Effector memory CD8-positive, alpha-beta T cell (primary cell): ENCODE data around the gene DSTYK.

ENCODE experiments used
- ATAC-seq: fragments of 150-1000 bp; cut with Tn5 transposase; replicated peaks from 2 replicates; pipeline ENCODE4 v1.10.0; 2021; ENCODE audit warnings: mild to moderate bottlenecking, moderate library complexity
- DNase-seq, 3 experiments: peaks; one replicate each; pipeline ENCODE4 v3.0.0; 2021
- H3K27ac Mint-ChIP-seq, 2 donors: one replicate each; pipeline ENCODE4 v1.8.0; 2022; ENCODE audit warnings: mild to moderate bottlenecking in 2 of 2, mixed read lengths in 2 of 2, moderate library complexity in 2 of 2
- H3K27me3 Mint-ChIP-seq, 2 donors: one replicate each; pipeline ENCODE4 v1.8.0; 2022; ENCODE audit warnings: mixed read lengths in 2 of 2
- H3K36me3 Mint-ChIP-seq: one replicate; pipeline ENCODE4 v1.8.0; 2022; ENCODE audit warnings: mild to moderate bottlenecking, moderate library complexity, mixed read lengths; ENCODE audit not compliant: insufficient read depth
- H3K4me1 Mint-ChIP-seq, 2 donors: one replicate each; pipeline ENCODE4 v1.8.0; 2022; ENCODE audit warnings: low read depth in 2 of 2, mixed read lengths in 2 of 2
- H3K4me3 Mint-ChIP-seq, 2 donors: one replicate each; pipeline ENCODE4 v1.8.0; 2022; ENCODE audit warnings: mild to moderate bottlenecking in 2 of 2, mixed read lengths in 2 of 2, moderate library complexity in 2 of 2
- H3K9me3 Mint-ChIP-seq, 2 donors: one replicate each; pipeline ENCODE4 v1.8.0; 2022; ENCODE audit warnings: mixed read lengths in 2 of 2

Gene DSTYK

DNA sequence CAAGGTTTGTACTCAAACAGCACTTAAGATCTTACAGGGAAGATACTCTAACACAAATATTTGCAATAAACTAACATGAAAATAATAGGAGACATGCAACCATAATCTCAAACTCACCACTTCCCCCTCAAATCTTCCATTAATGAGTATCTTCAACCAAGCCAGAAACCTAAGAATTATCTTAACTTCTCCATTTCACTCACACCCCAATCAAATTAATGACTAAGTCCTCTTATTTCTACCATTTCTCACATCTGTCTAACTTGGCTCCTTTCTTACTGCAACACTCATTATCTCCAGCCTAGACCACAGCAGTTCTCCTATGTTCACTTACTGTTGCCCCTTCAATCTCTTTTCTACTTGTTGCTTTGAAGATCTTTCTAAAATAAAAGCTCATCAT, 100.1 kb downstream of the DSTYK start:
- H3K9me3 Mint-ChIP-seq: no peaks in the 10 kb centered on the region
- H3K4me3 Mint-ChIP-seq: no peak overlapping the region
- peak overlapping the region in 1 of 2 donors; percentile 1 for H3K27ac Mint-ChIP-seq
- H3K27me3 Mint-ChIP-seq: no peaks in the 10 kb centered on the region
- DNase-seq (no peak), ATAC-seq (no peak)
- peaks cover 39% of the 10 kb centered on the region for H3K36me3 Mint-ChIP-seq
- peaks cover 7 to 24% of the 10 kb centered on the region in 2 donors for H3K4me1 Mint-ChIP-seq

DNA sequence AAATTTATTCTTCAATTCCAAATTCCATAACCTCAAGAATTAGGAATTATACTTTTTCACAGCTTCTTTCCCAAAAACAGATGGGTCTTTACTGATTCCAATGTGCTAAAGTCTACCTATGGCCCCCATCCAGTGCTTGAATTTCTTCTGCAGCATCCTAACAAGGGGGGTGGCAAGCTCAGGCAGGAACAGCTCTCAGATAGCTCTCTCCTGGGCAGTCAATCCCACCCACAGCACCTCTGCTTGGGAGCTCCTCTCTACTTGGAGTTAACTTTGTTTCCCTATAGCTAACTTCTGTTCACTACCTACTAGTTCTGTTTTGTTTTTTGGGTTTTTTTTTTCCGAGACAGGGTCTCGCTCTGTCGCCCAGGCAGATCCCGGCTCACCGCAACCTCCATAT, 101.8 kb downstream of the DSTYK start:
- H3K27me3 Mint-ChIP-seq: no peaks in the 10 kb centered on the region
- no peak overlapping the region for H3K27ac Mint-ChIP-seq
- ATAC-seq: no peak
- H3K4me1 Mint-ChIP-seq: peaks cover 9 to 22% of the 10 kb centered on the region in 2 donors
- H3K4me3 Mint-ChIP-seq: no peak overlapping the region
- no peaks in the 10 kb centered on the region for H3K9me3 Mint-ChIP-seq
- H3K36me3 Mint-ChIP-seq: peaks cover 46% of the 10 kb centered on the region
- DNase-seq: no peak

DNA sequence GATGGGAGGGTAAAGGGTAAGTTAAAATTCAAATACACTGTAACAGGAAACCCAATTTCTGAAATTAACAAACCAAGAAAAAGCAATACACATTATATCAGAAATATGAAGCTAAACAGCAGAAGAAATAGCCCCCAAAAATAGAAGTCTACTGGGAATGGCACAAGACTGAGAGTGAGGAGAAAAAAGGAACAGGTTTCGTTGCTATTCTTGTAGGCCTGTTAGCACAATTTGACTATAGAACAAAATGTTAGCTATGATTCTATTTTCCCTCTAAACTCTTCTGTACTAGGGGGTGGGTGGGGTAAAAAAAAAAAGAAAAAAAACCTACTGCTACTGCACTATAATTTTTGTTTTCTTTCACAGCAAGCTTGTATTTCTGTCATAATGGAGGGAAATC, 102.2 kb downstream of the DSTYK start:
- DNase-seq: no peak
- H3K27ac Mint-ChIP-seq: no peak overlapping the region
- H3K4me1 Mint-ChIP-seq: peaks cover 9 to 22% of the 10 kb centered on the region in 2 donors
- no peaks in the 10 kb centered on the region for H3K27me3 Mint-ChIP-seq
- H3K36me3 Mint-ChIP-seq: peaks cover 46% of the 10 kb centered on the region
- ATAC-seq: no peak
- H3K4me3 Mint-ChIP-seq: no peak overlapping the region
- no peaks in the 10 kb centered on the region for H3K9me3 Mint-ChIP-seq

DNA sequence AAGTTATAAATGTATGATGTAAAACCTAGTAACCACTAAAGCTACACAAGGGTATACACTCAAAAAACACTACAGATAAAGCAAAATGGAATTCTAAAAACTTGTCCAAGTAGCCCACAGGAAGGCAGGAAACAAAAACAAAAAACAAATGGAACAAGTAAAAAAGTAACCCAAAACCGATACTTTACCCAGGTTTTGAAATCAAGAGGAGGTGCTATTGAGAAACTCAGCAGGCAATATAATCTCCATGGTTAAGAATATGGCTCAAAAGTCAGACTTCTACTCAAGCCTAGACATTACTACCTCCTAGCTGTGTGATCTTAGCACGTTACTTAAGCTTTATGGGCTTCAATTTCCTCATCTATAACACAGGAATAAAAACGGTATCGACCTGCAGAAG, 103.0 kb downstream of the DSTYK start:
- Mint-ChIP-seq H3K27ac (no peak overlapping the region), H3K36me3 (peaks cover 50% of the 10 kb centered on the region), H3K27me3 (no peaks in the 10 kb centered on the region), H3K4me1 (peaks cover 9 to 22% of the 10 kb centered on the region in 2 donors), H3K4me3 (no peak overlapping the region), H3K9me3 (no peaks in the 10 kb centered on the region)
- ATAC-seq (no peak), DNase-seq (no peak)

DNA sequence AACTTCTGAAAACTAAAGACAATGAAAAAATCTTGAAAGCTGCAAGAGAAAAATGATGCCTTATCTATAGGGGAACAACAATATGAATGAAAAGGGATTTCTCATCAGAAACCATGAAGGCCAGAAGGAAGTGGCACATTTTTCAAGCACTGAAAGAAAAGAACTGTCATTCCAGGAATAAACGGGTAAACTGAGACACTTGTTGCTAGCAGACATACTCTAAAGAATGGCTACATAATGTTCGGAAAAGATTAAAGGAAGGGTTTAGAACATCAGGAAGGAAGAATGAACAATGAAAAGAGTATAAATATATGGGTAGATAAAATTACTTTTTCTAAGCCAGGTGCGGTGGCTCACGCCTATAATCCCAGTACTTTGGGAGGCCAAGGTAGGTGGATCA, 104.2 kb downstream of the DSTYK start:
- peaks cover 56% of the 10 kb centered on the region for H3K36me3 Mint-ChIP-seq
- H3K4me1 Mint-ChIP-seq: peaks cover 9 to 19% of the 10 kb centered on the region in 2 donors
- ATAC-seq: no peak
- H3K27ac Mint-ChIP-seq: peak overlapping the region in 1 of 2 donors; percentile 41
- H3K4me3 Mint-ChIP-seq: no peak overlapping the region
- no peak for DNase-seq
- no peaks in the 10 kb centered on the region for H3K9me3 Mint-ChIP-seq
- no peaks in the 10 kb centered on the region for H3K27me3 Mint-ChIP-seq

DNA sequence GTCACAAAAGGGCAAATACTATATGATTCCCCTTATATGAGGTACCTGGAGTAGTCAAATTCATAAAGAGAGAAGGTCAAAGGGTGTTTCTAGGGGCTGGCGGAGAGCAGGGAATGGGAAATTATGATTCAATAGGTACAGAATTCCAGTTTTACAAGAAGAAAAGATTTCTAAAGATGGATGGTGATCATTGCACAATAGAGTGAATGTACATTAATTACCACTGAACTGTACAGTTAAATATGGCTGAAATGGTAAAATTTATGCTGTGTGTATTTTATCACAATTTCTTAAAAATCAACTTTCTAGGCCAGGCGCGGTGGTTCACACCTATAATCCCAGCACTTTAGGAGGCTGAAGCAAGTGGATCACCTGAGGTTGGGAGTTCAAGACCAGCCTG, 109.1 kb downstream of the DSTYK start:
- ATAC-seq (no peak), DNase-seq (no peak)
- Mint-ChIP-seq H3K36me3 (peaks cover 92% of the 10 kb centered on the region), H3K9me3 (no peaks in the 10 kb centered on the region), H3K27me3 (no peaks in the 10 kb centered on the region), H3K27ac (no peak overlapping the region), H3K4me1 (peaks cover 3 to 9% of the 10 kb centered on the region in 2 donors), H3K4me3 (no peak overlapping the region)

DNA sequence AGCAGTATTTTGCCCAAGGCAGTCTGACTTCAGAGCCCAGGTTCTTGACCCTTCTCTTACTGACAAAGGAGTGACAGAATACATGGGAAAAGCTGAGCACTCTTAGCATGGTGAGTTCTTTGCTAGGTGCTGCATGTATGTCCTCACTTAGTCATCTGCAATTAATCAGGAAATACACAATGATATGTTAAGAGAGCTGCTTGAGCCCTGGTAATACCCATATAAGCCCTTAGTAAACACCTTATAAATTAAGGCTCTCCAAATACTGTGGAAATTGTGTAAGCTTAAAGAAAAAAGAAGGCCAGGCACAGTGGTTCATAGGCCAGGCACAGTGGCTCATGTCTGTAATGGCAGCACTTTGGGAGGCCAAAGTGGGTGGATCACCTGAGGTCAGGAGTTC, 113.3 kb downstream of the DSTYK start:
- ATAC-seq: no peak
- H3K36me3 Mint-ChIP-seq: peaks cover 97% of the 10 kb centered on the region
- H3K4me1 Mint-ChIP-seq: no peaks in the 10 kb centered on the region
- H3K4me3 Mint-ChIP-seq: no peak overlapping the region
- no peaks in the 10 kb centered on the region for H3K9me3 Mint-ChIP-seq
- DNase-seq: no peak
- H3K27ac Mint-ChIP-seq: peak overlapping the region in 1 of 2 donors; percentile 78
- H3K27me3 Mint-ChIP-seq: no peaks in the 10 kb centered on the region

DNA sequence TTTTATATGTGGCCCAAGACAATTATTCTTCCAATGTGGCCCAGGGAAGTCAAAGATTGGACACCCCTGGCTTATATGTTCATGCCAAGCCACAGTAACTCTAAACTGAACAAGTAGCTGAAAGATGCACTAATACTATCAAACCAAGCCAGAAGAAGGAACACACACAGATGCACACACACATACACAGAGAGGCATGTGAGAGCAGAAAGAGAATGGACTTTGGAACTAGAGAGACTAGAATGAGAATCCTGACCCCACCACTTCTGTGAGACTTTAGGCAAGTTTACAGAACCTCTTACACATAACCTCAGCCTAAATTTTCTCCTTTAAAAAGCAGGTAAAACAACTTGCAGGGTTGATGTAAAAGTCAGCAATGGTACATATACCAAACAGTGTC, 116.1 kb downstream of the DSTYK start:
- Mint-ChIP-seq H3K4me3 (no peak overlapping the region), H3K9me3 (no peaks in the 10 kb centered on the region), H3K36me3 (peaks cover 90% of the 10 kb centered on the region), H3K27me3 (no peaks in the 10 kb centered on the region), H3K27ac (peak overlapping the region in 1 of 2 donors; percentile 20), H3K4me1 (peaks cover 0 to 2% of the 10 kb centered on the region in 2 donors)
- no peak for DNase-seq
- no peak for ATAC-seq
